Measurements from ENCODE around the gene ARMH1. TPM values are rescaled to one million over a fixed set of nuclear protein-coding genes. Genes with fewer than 3 reads are reported as not detected.

ARMH1 gene
- not detected in 2 replicates for total RNA-seq

DNA sequence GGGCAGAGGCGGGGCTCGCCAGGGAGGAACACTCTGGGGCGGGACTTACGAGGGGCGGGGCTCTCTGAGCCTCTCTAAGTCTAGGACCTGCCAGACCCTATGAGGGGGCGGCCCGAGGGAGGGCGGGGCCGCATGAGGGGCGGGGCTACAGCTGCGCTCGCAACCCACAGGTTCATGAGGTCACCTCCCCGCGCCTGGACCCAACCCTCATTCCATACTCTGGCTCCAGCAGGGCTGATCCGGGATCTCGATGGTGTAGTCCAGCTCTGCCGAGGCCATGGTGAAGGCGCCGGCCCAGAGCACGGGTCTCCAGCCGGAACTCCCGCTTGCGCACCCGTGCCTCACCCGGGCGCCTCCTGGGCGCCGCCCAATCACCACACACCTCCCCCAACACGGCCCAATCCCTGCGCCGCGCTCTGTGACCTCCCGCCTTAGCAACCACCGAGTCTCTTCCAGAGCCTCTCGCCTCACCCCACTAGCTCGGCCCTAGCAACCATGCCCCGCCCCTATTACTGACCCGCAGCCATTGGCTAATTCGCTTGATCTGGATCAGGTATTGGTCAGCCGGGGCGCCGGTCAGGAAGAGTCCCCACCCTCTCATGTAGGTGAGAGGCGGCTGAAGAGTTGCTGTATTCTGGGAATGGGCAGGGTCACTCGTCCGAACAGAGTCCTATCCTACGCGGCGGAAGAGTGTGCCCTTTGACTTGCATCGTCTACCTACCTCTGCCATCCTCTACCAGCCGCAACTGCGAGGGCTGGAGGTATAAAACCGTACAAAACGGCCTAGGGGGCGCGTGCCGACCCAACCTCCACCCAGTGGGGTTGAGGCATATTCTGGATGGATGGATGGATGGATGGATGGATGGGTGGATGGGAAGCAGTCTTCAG, at the start of gene ARMH1, which contains the start of gene TMEM53:
ARMH1 (plus strand) TSS at position 602 of the 888 bp plus-strand sequence. CDS start 14,984 bp downstream, outside the sequence.
TMEM53 (minus strand) TSS at position 369 of the 888 bp plus-strand sequence; CDS start at position 279, 90 bp downstream.
- DNase-seq, result peak; percentile 99

DNA sequence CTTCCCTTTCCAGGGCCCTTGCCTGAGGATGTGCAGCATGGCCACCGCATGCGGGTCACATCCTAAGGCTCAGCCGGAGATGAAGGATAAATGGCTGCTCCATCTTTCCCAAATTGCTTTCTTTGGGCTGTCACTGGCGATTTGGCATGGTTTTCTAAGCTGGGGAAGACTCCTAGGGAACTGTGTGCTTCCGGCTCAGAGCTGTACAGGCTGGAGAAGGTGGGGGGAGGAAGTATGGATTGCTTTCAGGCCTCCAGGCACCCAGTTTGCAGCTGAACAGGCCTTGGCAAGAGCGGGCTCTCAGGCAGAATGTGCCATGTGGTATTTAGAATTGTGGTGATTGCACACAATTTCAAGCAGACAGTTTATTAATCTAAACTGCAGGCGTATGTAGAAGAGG, 49.2 kb upstream of the ARMH1 start:
- no peak for DNase-seq

DNA sequence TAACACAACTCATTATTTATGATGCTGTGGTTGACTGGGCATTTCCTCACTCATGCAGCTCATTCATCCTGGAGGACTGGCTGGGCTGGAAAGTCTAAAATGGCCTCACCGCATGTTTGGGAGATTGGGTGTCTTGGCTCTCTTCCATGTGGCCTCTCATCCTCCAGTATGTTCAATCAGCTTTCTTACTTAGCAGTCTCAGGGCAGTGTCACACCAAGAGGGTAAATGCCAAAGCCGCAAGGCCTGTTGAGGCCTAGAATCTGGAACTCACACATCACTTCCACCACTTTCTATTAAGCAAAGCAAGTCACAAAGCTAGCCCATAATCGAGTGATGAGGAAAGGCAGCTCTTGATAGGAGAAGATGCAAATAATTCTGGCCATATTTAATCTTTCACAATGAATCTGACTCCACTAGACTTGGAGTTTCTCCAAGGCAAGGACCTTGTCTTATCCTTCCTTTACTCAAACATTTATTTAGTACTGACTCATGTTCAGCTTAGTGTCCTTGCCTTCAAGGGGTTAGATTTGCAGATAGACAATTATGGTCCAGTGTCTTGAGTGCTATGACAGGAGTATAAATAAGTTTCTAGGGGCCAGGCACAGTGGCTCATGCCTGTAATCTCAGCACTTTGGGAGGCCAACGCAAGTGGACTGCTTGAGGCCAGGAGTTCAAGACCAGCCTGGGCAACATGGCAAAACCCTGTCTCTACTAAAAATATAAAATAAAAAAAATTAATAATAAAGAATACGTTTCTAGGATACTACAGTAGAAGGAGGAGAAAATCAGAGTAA, 45.4 kb upstream of the ARMH1 start:
- no peak for DNase-seq

- no peak for DNase-seq
These were observed 44.4 kb upstream of the ARMH1 start for GRCh38 chr1:44630116-44630515.

- DNase-seq, result no peak
These were observed 43.2 kb upstream of the ARMH1 start for GRCh38 chr1:44631333-44631646.

GRCh38 chr1:44631647-44632539, 42.6 kb upstream of the ARMH1 start:
- peak; percentile 89 for DNase-seq

DNA sequence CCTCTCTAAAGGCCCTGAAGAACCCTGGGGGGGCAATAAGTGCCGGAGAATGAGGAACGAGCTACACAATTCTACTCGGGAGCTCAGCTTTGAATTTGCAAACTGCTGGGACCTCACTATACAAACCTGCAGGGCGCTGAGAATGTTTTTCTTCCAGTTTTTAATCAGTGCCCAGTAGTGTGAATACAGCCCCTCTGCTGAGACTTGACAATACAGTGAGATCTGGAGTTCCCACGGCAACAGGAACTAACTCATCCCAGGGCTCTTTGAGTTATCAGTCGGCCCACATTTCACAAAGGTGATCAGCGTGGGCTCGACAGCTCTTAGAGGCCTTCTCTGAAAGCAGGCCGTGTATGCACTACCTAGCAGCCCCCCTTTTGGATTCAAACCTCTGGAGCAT, 41.9 kb upstream of the ARMH1 start:
- peak; percentile 51 for DNase-seq

DNA sequence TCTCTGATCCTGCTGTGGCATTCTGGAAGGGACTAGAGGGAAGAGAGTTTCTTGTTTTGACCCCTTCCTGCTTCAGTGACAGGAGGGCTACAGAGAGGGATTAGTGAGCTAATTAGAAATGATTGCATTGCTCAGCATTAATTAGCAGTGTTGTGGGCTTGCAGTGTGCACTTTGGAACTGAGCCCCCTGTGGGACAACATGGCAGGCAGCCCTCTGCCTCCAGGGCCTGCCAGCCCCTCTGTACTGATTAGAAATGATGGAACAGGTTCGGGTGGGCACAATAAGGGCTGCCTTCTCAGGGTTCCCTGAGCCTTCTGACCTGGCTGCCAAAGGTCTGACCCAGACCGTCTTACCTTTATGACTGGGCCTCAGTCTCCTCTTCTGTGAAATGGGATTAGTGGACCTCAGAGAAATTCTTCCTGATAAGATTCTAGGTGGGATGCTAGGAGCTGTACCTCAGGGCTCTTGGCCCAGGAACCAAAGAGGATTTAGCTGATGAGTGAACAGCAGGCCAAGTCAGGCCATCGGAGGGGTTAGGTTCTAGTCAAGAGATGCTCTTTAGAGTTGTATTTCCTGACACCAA, 39.8 kb upstream of the ARMH1 start:
- DNase-seq, result no peak

GRCh38 chr1:44635439-44635838, 39.1 kb upstream of the ARMH1 start:
- no peak for DNase-seq

- DNase-seq, result no peak
These were observed 38.3 kb upstream of the ARMH1 start for GRCh38 chr1:44636083-44636687.

DNA sequence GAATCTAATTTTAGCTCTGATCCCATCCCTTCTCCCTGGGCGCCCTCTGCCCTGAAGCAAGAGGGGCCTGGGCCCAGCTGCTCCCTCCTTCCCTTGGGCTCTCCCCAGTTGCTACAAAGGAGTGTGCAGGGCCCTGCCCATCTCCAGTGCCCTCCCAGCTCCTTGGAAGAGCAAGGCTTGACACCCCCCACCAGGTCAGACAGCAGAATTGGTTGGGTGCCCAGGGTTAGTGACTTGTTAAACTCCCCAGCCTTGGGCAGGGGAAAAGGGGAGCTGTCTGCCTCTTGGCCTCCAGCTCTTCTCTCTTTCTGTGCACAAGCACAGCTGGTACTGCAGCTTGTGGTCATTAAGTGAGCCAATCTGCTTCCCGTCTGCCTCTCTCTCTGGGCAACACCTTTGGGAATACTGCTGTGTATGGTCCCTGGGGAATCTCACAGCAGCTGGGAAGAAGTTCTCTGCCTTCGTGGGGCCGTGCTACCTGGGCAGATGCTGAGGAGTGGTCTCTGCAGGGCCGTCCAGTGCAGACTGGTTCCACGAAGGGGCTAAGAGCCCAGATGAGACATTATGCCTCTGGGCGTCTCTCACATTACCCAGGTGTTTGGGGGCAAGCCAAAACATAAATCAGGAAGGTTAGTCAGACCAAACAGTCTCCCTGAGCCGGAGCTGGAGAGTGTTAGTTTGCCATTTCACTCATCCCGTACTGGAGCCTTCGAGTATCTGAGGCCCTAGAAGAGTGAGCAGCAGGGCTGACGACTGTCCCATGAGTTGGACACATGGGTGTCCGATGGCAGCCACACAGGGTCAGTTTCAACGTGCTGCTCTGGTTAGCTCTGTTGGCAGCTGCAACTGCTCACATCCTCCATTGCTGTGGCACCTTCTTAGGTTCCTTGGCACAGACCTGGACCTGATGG, 37.6 kb upstream of the ARMH1 start:
- no peak for DNase-seq

DNA sequence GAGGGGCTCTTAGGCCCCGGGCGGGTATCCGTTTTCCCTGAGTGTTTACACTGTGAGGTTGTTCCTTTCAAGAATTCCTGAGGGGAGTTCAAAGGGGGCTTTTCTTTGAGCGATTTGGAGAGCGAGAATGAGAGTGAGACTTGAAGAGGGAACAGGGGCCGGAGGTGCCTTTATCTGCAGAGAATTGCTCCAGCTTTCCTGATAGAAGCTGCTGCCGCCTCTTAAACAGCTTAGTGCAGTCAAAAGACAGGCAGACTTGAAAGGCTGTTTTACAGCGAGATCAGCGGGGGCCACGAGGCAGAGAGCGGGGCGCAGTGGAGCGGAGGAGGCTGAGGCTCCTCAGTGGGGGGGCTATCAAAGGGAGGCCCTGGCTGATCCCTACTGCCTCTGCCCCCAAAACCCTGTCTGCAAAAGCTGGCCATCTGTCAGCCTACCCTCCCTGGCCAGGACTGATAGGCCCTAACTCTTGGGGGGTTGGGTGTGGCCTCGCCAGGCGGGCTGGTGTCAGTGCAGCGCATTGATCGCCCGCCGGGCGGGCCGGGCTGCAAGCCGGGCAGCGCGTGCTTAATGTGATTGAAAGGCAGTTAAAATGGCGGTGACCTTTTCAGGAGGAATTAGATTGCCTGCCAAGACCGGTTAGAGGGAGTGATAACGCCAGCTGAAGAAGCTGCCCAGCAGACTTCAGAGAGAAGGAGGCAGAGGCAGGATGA, 36.7 kb upstream of the ARMH1 start:
- DNase-seq, result no peak

- DNase-seq, result no peak
These were observed 34.2 kb upstream of the ARMH1 start for GRCh38 chr1:44640200-44640853.

- no peak for DNase-seq
These were observed 33.1 kb upstream of the ARMH1 start for GRCh38 chr1:44641126-44642102.

GRCh38 chr1:44642255-44642654, 32.3 kb upstream of the ARMH1 start:
- no peak for DNase-seq

- DNase-seq, result no peak
These were observed 31.6 kb upstream of the ARMH1 start for GRCh38 chr1:44642925-44643324.

DNA sequence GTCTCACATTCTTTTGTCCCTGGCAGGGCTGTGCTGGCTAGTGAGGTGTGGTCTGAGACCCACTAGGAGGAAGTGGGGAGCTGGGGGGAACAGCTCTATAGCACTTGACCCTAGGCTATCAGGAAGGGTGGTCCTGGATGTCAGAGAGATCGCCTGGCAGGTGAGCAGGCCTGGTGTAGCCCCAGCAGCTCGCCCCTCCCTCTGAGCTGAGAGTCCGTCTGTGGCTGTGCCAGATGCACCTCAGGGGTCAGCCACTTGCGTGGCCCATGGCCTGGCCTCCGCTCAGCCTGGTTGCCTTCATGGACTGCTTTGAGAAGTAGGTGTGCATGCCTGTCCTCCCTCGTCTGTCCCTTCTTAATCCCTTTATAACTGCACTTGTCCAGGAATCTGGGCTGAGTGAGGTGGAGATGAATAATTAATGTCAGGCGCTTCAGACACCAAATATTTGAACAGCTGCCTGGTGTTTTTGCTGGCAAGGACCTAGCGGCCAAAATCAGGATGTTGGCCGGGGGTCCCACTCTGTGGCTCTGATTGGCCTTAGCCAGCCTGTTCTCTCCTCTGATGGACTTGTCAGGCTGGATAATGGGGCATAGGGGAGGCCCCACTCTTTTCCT, 30.7 kb upstream of the ARMH1 start:
- no peak for DNase-seq

DNA sequence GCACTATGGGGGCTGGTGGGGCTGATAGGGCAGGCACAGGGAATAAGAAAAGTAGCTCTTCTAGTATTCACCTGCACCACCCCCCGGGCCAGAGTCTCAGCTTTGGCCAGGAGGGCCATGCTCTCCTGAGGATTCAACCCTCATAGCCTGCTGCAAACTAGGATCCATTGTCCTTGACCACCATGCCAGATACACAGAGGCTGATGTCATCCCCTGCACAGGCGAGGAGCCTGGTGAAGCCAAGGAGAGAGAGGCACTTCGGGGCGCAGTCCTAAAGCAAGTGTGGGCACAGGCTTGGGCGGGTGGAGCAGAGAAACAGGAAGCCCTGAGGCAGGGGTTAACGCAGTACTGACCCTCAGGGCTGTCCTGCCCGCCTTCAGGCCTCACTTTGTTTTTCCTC, 29.7 kb upstream of the ARMH1 start:
- no peak for DNase-seq
